Measurements from ENCODE around the gene FARSB. TPM values are rescaled to one million over a fixed set of nuclear protein-coding genes. Genes with fewer than 3 reads are reported as not detected.

The FARSB gene
- total RNA-seq, 1 donor from 2014 or later = 25.0 TPM

DNA sequence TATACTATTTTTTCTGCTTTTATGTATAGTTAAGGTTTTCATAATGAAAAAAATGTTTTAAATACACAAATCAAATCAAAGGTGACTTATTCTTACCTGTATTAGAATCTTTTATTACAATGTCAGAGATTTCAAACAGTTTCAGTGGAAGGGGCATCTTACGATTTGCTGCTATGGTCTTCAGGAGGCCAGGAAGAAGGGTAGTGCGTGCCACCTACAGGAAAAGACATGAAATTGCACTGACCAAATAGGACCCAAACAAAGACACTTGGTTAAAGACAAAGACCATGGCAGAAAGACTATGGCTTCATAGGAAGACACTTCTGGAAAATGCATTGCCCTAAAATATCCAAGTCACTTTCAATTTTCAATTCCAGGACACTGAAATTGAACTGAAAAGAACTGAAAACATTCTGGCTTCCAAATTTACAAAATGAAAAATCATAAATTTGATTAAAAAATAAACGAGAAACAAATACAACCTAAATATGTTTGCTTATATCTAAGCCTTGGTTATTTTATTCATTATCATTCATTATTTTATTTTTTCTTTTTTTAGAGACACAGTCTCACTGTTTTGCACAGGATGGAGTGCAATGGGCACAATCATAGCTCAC lies 42.1 kb downstream of the FARSB start:
- H3K27ac ChIP-seq = no peak overlapping the region
- no peak overlapping the region for H3K4me3 ChIP-seq
- Mint-ChIP-seq H3K27ac (no peak overlapping the region), H3K4me1 (peaks cover 3% of the 10 kb centered on the region), H3K9me3 (no peaks in the 10 kb centered on the region), H3K36me3 (peaks cover 4% of the 10 kb centered on the region), H3K4me3 (no peak overlapping the region), H3K27me3 (ENCODE audit: insufficient read depth, low read depth) (no peaks in the 10 kb centered on the region)
- H2AFZ ChIP-seq (replicated peaks) = no peak overlapping the region
- no peak overlapping the region for H3K9ac ChIP-seq
- H3F3A ChIP-seq (ENCODE audit: low read depth) = peaks cover 15% of the 10 kb centered on the region
- no peaks in the 10 kb centered on the region for H3K27me3 ChIP-seq
- no peak for TF ChIP-seq EZH2 (IDR thresholded peaks at IDR 0.05)
- TF ChIP-seq, protein P1, sequence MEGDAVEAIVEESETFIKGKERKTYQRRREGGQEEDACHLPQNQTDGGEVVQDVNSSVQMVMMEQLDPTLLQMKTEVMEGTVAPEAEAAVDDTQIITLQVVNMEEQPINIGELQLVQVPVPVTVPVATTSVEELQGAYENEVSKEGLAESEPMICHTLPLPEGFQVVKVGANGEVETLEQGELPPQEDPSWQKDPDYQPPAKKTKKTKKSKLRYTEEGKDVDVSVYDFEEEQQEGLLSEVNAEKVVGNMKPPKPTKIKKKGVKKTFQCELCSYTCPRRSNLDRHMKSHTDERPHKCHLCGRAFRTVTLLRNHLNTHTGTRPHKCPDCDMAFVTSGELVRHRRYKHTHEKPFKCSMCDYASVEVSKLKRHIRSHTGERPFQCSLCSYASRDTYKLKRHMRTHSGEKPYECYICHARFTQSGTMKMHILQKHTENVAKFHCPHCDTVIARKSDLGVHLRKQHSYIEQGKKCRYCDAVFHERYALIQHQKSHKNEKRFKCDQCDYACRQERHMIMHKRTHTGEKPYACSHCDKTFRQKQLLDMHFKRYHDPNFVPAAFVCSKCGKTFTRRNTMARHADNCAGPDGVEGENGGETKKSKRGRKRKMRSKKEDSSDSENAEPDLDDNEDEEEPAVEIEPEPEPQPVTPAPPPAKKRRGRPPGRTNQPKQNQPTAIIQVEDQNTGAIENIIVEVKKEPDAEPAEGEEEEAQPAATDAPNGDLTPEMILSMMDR (IDR thresholded peaks at IDR 0.05) = peak; percentile 88
- no peak for TF ChIP-seq EZH2phosphoT487 (IDR thresholded peaks at IDR 0.05)
- peak; percentile 73 for DNase-seq (ENCODE audit: low spot score)
- H3K4me2 ChIP-seq = no peak overlapping the region
- no peaks in the 10 kb centered on the region for H3K79me2 ChIP-seq (ENCODE audit: low read depth)
- H3K4me1 ChIP-seq = peaks cover 10% of the 10 kb centered on the region
- peaks cover 7% of the 10 kb centered on the region for H3K36me3 ChIP-seq
- no peaks in the 10 kb centered on the region for H3K9me3 ChIP-seq (ENCODE audit: low read depth)
- H4K20me1 ChIP-seq (ENCODE audit: low read depth) = no peaks in the 10 kb centered on the region

DNA sequence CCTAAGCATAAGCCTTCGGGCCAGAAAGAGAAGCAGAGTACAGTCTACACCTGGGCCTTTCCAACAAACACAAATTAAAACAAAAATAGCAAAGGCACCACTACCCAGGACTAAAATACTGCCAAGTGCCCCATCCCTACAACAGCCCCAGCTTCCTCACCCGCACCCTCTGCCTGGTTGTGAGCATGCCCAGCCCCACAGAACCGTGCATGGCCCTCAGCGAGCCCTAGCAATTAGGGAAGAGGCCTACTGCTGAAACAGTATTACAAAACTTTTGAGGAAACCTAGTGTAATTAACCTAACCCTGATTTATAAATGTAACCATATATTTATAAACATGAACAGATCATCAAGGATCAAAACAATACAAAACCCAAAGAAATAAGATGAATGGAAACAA lies 44.2 kb downstream of the FARSB start:
- TF ChIP-seq, protein P1 (IDR thresholded peaks at IDR 0.05) = no peak
- TF ChIP-seq EZH2 (IDR thresholded peaks at IDR 0.05) (no peak), EZH2phosphoT487 (IDR thresholded peaks at IDR 0.05) (no peak)
- no peaks in the 10 kb centered on the region for H4K20me1 ChIP-seq (ENCODE audit: low read depth)

DNA sequence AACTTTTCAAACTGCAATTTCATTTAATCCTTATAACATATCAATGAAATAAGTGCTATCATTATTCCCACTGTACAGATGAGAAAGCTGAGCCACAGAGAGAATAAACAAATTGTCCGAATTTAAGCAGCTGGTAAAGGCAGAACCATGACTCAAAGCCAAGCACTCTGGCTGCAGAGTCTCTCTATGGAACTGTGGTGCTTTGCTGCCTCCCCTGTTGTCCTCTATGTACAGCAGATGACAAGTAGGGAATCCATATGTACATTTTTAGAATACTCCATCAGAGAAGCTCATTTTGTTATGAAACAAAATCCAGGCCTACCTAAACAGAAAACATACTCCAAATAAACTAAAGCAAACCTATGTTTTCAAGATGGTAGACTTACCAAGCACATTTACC lies 45.1 kb downstream of the FARSB start:
- H3F3A ChIP-seq (ENCODE audit: low read depth) = peaks cover 15% of the 10 kb centered on the region

More for the DNA sequence above, 44.2 kb downstream of the FARSB start:
- H3K9me3 Mint-ChIP-seq = no peaks in the 10 kb centered on the region
- Histone ChIP-seq H2AFZ (replicated peaks) (no peak overlapping the region), H3K4me3 (no peak overlapping the region), H3K36me3 (no peaks in the 10 kb centered on the region), H3K9ac (no peak overlapping the region), H3K27me3 (no peaks in the 10 kb centered on the region), H3F3A (ENCODE audit: low read depth) (peaks cover 15% of the 10 kb centered on the region), H3K4me1 (peaks cover 11% of the 10 kb centered on the region), H3K4me2 (no peak overlapping the region), H3K79me2 (ENCODE audit: low read depth) (no peaks in the 10 kb centered on the region), H3K9me3 (ENCODE audit: low read depth) (no peaks in the 10 kb centered on the region), H3K27ac (no peak overlapping the region)
- peaks cover 6% of the 10 kb centered on the region for H3K4me1 Mint-ChIP-seq
- H3K4me3 Mint-ChIP-seq = no peak overlapping the region
- H3K36me3 Mint-ChIP-seq = peaks cover 2% of the 10 kb centered on the region
- H3K27me3 Mint-ChIP-seq (ENCODE audit: insufficient read depth, low read depth) = no peaks in the 10 kb centered on the region
- DNase-seq (ENCODE audit: low spot score) = no peak
- H3K27ac Mint-ChIP-seq = no peak overlapping the region

More for the DNA sequence above, 45.1 kb downstream of the FARSB start:
- Mint-ChIP-seq H3K27me3 (ENCODE audit: insufficient read depth, low read depth) (no peaks in the 10 kb centered on the region), H3K4me3 (no peak overlapping the region), H3K27ac (no peak overlapping the region), H3K9me3 (no peaks in the 10 kb centered on the region), H3K36me3 (peaks cover 2% of the 10 kb centered on the region), H3K4me1 (peaks cover 14% of the 10 kb centered on the region)
- Histone ChIP-seq H4K20me1 (ENCODE audit: low read depth) (no peaks in the 10 kb centered on the region), H3K79me2 (ENCODE audit: low read depth) (no peaks in the 10 kb centered on the region), H3K9me3 (ENCODE audit: low read depth) (no peaks in the 10 kb centered on the region), H3K36me3 (no peaks in the 10 kb centered on the region), H2AFZ (replicated peaks) (no peak overlapping the region), H3K4me2 (no peak overlapping the region), H3K9ac (no peak overlapping the region), H3K27ac (no peak overlapping the region), H3K4me3 (no peak overlapping the region), H3K27me3 (no peaks in the 10 kb centered on the region), H3K4me1 (peaks cover 18% of the 10 kb centered on the region)
- TF ChIP-seq EZH2 (IDR thresholded peaks at IDR 0.05) = no peak
- TF ChIP-seq, protein P1 (IDR thresholded peaks at IDR 0.05) = peak; percentile 54
- no peak for TF ChIP-seq EZH2phosphoT487 (IDR thresholded peaks at IDR 0.05)
- peak; percentile 39 for DNase-seq (ENCODE audit: low spot score)

All from neural progenitor cell (in vitro differentiated cells).